GM12875 (cell line): ENCODE results near the gene IL12RB2.

ENCODE experiments used
- H3K4me3 ChIP-seq: one replicate; pipeline ENCODE4 v1.5.1; 2011; ENCODE audit warnings: low read depth, low read length, control low read depth
- TF ChIP-seq, protein P1 (sequence below): IDR thresholded peaks from 2 replicates; pipeline ENCODE4 v1.5.1; 2011; ENCODE audit warnings: low read depth, mild to moderate bottlenecking, control low read depth, inconsistent platforms, low read length, moderate library complexity, borderline replicate concordance; ENCODE audit not compliant: insufficient read depth

Gene IL12RB2

DNA sequence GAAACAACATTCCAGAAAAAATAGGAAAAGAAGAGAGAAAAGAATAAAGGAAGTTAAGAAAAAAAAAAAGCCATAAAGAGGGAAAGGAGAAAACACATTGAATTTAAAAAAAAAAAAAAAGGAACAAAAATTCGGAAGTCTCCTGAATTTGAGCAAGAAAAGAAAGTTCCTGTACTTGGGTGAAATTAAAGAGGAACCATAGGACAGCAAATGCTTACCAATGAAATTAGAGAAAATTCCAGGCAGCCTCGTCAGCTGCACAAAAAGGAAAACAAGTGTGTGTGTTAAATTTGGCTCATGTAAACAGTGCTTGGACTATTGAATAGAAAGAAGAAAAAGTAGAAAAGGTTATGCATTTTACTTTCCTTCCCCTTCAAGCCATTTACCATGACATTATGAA, 4.9 kb downstream of the IL12RB2 start:
- TF ChIP-seq, protein P1, sequence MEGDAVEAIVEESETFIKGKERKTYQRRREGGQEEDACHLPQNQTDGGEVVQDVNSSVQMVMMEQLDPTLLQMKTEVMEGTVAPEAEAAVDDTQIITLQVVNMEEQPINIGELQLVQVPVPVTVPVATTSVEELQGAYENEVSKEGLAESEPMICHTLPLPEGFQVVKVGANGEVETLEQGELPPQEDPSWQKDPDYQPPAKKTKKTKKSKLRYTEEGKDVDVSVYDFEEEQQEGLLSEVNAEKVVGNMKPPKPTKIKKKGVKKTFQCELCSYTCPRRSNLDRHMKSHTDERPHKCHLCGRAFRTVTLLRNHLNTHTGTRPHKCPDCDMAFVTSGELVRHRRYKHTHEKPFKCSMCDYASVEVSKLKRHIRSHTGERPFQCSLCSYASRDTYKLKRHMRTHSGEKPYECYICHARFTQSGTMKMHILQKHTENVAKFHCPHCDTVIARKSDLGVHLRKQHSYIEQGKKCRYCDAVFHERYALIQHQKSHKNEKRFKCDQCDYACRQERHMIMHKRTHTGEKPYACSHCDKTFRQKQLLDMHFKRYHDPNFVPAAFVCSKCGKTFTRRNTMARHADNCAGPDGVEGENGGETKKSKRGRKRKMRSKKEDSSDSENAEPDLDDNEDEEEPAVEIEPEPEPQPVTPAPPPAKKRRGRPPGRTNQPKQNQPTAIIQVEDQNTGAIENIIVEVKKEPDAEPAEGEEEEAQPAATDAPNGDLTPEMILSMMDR: no peak
- H3K4me3 ChIP-seq: no peak overlapping the region

DNA sequence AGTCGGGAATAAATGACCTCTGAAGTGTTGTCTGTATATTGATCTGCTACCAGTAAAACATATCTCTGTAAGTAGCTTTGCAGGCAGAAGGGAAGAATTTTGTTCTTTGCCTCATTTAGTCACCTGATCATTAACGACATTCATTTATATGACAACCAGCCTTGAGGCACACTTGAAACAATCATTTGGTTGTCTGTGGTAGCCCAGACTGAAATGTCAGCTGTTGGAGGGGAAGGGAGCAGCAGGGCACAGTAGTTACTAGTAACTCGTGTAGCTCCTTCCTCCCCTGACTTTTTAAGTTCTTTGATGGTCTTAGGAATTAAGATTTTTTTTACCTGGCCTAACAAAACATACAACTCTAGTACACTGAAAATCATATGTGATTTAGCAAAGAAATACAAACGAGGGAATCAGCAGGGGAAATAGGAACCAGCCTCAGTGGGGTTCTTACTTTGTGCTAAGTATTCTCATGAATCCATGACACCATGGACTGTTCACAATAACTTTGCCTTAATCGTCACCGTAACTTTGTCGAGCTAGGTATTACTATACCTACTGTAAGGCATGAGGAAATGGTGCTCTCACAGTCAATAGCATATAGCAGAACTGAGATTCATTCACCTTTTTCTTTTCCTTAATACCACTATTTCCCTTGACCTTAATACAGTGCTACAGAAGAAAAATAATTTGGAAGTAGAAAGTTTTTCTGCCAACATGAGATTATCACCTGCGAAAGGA, 6.4 kb downstream of the IL12RB2 start:
- H3K4me3 ChIP-seq: no peak overlapping the region
- TF ChIP-seq, protein P1: no peak

DNA sequence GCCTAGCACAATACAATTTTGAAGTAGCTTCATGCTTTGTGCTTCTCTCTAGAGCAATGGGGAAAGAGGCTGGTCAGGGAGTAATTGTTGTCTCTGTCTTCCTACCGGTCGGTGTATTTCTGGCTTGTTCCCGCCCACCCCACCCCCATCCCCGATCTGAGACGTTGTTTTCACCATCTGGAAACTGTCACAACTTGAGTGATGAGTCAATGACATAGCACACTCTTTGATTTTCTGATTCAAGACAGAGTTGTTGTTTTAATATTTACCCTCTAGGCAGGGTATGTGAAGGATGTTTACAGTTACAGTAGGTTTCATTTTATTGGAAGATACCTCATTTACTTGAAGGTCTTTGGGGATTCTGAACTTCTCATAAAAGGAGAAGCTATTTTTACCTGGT, 7.0 kb downstream of the IL12RB2 start:
- H3K4me3 ChIP-seq: no peak overlapping the region
- TF ChIP-seq, protein P1: no peak

DNA sequence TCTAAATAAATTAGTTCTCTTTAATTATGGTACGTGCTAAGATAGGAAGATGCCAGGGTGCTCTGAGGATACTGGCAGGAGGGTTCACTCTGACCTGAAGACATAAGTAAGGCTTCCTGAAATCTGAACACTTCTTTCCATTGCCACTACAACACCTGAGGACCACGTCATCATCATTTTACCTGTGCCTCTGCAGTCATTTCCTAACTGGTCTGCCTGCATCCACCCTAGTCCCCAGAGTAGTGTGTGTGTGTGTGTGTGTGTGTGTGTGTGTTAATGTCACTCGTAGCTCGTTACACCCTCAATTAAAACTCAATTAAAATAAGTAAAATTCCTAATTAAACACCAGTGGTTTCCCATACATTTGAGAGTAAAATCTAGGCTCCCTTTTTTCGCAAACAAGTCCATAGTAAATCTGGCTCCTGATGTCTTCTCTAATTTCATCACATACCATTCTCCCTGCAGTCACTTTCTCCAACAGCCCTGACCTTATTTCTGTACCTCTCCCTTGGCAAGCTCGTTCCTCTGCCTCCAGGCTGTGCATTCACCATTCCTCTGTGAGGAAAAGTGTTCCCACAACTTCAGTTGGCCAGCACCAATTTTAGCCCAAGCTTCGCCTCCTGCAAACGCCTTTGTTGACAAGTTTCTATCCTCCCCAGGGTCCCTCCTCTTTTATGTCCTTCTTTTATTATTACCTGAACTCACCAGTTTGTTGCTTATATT, 8.7 kb downstream of the IL12RB2 start:
- H3K4me3 ChIP-seq: no peak overlapping the region
- TF ChIP-seq, protein P1: no peak

DNA sequence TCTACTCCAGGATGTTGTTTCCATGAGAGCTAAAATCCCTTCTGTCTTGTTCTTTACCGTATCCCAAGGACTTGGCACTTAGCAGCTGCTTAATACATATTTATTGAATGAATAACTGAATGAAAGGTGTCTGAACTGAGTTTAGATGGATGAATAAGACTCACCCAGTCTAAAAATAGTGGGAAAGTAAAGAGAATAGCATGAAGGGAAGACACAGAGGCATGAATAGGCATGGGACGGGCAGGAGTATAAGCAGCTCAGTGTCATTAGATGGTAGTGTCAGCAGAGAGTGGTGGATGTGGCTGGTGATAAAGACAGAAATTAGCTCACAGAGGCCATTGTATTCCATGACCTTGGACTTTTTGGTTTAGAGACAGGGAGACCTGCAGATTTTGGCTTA, 9.2 kb downstream of the IL12RB2 start:
- no peak overlapping the region for H3K4me3 ChIP-seq
- TF ChIP-seq, protein P1: no peak

DNA sequence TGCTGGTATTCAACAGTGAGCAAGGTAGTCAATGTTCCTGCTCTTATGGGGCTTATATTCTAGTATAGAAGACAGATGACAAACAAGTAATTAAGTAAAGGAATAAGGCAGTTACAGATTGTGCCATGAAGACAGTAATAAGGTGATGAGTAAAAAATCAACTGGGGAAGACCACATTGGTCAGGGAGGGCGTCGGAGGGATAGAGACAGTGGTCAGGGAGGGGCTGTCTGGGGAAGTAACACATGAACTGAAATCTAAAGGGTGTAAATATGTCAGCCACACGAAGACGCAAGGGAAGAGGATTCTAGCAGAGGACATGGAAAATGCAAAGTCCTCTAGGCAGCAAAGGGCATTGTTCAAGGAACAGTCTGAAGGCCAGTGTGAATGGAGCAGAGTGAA, 10.1 kb downstream of the IL12RB2 start:
- TF ChIP-seq, protein P1: no peak
- H3K4me3 ChIP-seq: no peak overlapping the region

DNA sequence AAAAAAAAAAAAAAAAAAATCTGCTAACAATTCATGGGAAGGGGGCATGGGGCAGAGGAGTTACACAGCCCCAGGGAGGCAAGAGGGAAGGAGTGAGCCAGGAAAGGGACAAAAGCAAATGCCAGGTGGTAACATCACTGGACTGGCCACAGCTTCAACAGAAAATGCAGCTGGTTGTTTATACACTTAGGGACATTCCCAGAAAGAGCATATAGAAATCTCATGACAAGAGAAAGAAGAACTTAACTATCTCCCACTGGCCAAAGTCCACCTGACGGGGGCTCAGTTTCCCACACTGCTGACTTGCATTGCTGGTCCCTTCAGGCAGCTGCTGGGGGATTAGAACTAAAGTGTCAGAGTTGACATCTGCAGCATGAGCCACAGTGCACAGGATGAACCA, 14.8 kb downstream of the IL12RB2 start:
- TF ChIP-seq, protein P1: no peak
- H3K4me3 ChIP-seq: no peak overlapping the region
